Iris pigment epithelial cell (primary cell): ENCODE data around the gene PKD1L1.
"Not testable (repeated sequence)": the region's sequence is repeated elsewhere in the genome, so short reads cannot be mapped to it uniquely, and the experiment has no call there.

Experiments
- DNase-seq: peaks from one replicate; pipeline ENCODE4 v3.0.0-alpha.2; 2011; ENCODE audit warnings: low read depth

PKD1L1 gene

GRCh38 chr7:47818796-47819606 is 129.3 kb downstream of the PKD1L1 start:
- peak; percentile 82 for DNase-seq

- DNase-seq, result peak; percentile 52
Observed at GRCh38 chr7:47817917-47818316, 130.3 kb downstream of the PKD1L1 start.

- peak; percentile 55 for DNase-seq
Observed at GRCh38 chr7:47816647-47817046, 131.6 kb downstream of the PKD1L1 start.

GRCh38 chr7:47815867-47816266 is 132.4 kb downstream of the PKD1L1 start:
- DNase-seq, result no peak

GRCh38 chr7:47814905-47815613 is 133.2 kb downstream of the PKD1L1 start:
- DNase-seq, result no peak

GRCh38 chr7:47813620-47814260 is 134.5 kb downstream of the PKD1L1 start:
- no peak for DNase-seq

- no peak for DNase-seq
Observed at GRCh38 chr7:47812429-47813136, 135.7 kb downstream of the PKD1L1 start.

- no peak for DNase-seq
Observed at GRCh38 chr7:47811632-47812380, 136.5 kb downstream of the PKD1L1 start.

- no peak for DNase-seq
Observed at GRCh38 chr7:47809387-47809786, 138.9 kb downstream of the PKD1L1 start.

GRCh38 chr7:47808321-47808720 is 139.9 kb downstream of the PKD1L1 start:
- DNase-seq, result no peak

- DNase-seq, result no peak
Observed at GRCh38 chr7:47807756-47808155, 140.5 kb downstream of the PKD1L1 start.

- no peak for DNase-seq
Observed at GRCh38 chr7:47807126-47807525, 141.1 kb downstream of the PKD1L1 start.

- DNase-seq, result no peak
Observed at GRCh38 chr7:47806701-47807103, 141.6 kb downstream of the PKD1L1 start.

GRCh38 chr7:47804767-47805545 is 143.3 kb downstream of the PKD1L1 start:
- peak; percentile 46 for DNase-seq

GRCh38 chr7:47803846-47804245 is 144.4 kb downstream of the PKD1L1 start:
- no peak for DNase-seq

GRCh38 chr7:47803025-47803424 is 145.2 kb downstream of the PKD1L1 start:
- no peak for DNase-seq

- no peak for DNase-seq
Observed at GRCh38 chr7:47801423-47801822, 146.8 kb downstream of the PKD1L1 start.

GRCh38 chr7:47799524-47799923 is 148.7 kb downstream of the PKD1L1 start:
- DNase-seq, result no peak

- no peak for DNase-seq
Observed at GRCh38 chr7:47796347-47796746, 151.9 kb downstream of the PKD1L1 start.

GRCh38 chr7:47795631-47796030 is 152.6 kb downstream of the PKD1L1 start:
- DNase-seq, result peak; percentile 86

- DNase-seq, result not testable (repeated sequence)
Observed at GRCh38 chr7:47795126-47795525, 153.1 kb downstream of the PKD1L1 start.
